ENCODE measurements around the gene FBF1.

FBF1 gene

DNA sequence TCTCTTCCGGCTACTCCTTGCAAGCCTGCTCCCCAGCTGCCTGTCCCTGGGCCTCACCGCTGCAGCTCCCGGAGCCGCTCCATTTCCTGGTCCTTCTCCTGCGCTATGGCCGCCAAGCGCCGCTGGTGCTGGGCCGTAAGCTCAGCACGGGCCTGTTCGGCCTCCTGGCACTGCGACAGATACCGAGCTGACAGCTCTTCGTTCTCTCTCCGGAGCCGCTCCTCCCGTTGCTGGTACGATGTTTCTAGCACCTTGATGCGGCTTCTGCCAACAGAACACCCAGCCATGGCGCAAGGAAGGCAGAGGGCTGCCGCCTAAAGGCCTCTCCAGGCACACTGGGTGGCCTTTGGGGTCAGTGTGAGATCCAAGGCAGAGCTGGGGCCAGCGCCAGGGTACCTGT, 21.2 kb downstream of the FBF1 start:
- H3K9ac ChIP-seq (ENCODE audit: low read length), result no peak overlapping the region

DNA sequence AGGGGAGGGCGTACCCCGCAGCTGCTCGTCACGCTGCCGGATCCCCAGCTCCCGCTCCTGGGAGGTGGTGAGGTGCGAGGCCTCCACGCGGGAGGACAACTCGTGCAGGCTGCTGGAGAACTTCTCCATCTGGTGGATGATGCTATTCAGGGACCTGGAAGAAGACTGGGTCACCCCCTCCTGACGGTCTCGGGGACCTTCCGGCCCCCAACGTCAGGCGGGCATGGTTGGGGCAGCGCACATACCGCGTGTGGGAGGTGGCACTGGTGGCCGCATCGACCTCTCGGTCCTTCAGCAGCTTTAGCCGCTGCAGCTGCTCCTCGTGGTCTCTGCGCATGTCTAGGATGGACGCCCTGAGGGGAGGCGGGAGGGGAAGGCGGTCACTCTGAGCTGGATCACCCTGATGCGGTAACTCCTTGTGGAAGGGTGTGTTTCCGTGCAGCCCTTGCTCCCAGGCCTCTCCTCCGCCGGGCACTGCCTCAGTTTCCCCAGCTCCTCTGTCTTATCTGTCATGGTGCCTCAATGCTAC, 22.9 kb downstream of the FBF1 start:
- Histone ChIP-seq H3K4me1 (ENCODE audit: low read length) (no peaks in the 10 kb centered on the region), H3K9me3 (ENCODE audit: insufficient read depth, low read length) (no peaks in the 10 kb centered on the region), H4K20me1 (ENCODE audit: insufficient read depth, low read length) (no peaks in the 10 kb centered on the region), H3K9ac (ENCODE audit: low read length) (no peak overlapping the region), H3K36me3 (replicated peaks; ENCODE audit: low read depth, low read length) (no peaks in the 10 kb centered on the region), H3K27ac (ENCODE audit: low read length) (no peak overlapping the region), H3K4me3 (ENCODE audit: low read length) (no peak overlapping the region), H2AFZ (ENCODE audit: low read depth, low read length) (no peak overlapping the region), H3K27me3 (ENCODE audit: low read depth, low read length) (no peaks in the 10 kb centered on the region), H3K4me2 (ENCODE audit: low read length) (no peak overlapping the region), H3K79me2 (ENCODE audit: low read length) (no peaks in the 10 kb centered on the region)
- TF ChIP-seq, protein P1, sequence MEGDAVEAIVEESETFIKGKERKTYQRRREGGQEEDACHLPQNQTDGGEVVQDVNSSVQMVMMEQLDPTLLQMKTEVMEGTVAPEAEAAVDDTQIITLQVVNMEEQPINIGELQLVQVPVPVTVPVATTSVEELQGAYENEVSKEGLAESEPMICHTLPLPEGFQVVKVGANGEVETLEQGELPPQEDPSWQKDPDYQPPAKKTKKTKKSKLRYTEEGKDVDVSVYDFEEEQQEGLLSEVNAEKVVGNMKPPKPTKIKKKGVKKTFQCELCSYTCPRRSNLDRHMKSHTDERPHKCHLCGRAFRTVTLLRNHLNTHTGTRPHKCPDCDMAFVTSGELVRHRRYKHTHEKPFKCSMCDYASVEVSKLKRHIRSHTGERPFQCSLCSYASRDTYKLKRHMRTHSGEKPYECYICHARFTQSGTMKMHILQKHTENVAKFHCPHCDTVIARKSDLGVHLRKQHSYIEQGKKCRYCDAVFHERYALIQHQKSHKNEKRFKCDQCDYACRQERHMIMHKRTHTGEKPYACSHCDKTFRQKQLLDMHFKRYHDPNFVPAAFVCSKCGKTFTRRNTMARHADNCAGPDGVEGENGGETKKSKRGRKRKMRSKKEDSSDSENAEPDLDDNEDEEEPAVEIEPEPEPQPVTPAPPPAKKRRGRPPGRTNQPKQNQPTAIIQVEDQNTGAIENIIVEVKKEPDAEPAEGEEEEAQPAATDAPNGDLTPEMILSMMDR (IDR thresholded peaks at IDR 0.05; ENCODE audit: low read depth, low read length), result no peak
- TF ChIP-seq EZH2phosphoT487 (IDR thresholded peaks at IDR 0.05; ENCODE audit: low read depth), result no peak

More for the DNA sequence above, 21.2 kb downstream of the FBF1 start:
- H2AFZ ChIP-seq (ENCODE audit: low read depth, low read length), result no peak overlapping the region
- no peaks in the 10 kb centered on the region for H3K27me3 ChIP-seq (ENCODE audit: low read depth, low read length)
- no peaks in the 10 kb centered on the region for H3K9me3 ChIP-seq (ENCODE audit: insufficient read depth, low read length)
- H3K4me1 ChIP-seq (ENCODE audit: low read length), result no peaks in the 10 kb centered on the region
- no peak overlapping the region for H3K4me2 ChIP-seq (ENCODE audit: low read length)
- TF ChIP-seq, protein P1 (IDR thresholded peaks at IDR 0.05; ENCODE audit: low read depth, low read length), result no peak
- no peak for TF ChIP-seq EZH2phosphoT487 (IDR thresholded peaks at IDR 0.05; ENCODE audit: low read depth)
- no peak overlapping the region for H3K27ac ChIP-seq (ENCODE audit: low read length)
- H3K36me3 ChIP-seq (replicated peaks; ENCODE audit: low read depth, low read length), result no peaks in the 10 kb centered on the region
- H3K79me2 ChIP-seq (ENCODE audit: low read length), result no peaks in the 10 kb centered on the region
- H3K4me3 ChIP-seq (ENCODE audit: low read length), result no peak overlapping the region
- no peaks in the 10 kb centered on the region for H4K20me1 ChIP-seq (ENCODE audit: insufficient read depth, low read length)

DNA sequence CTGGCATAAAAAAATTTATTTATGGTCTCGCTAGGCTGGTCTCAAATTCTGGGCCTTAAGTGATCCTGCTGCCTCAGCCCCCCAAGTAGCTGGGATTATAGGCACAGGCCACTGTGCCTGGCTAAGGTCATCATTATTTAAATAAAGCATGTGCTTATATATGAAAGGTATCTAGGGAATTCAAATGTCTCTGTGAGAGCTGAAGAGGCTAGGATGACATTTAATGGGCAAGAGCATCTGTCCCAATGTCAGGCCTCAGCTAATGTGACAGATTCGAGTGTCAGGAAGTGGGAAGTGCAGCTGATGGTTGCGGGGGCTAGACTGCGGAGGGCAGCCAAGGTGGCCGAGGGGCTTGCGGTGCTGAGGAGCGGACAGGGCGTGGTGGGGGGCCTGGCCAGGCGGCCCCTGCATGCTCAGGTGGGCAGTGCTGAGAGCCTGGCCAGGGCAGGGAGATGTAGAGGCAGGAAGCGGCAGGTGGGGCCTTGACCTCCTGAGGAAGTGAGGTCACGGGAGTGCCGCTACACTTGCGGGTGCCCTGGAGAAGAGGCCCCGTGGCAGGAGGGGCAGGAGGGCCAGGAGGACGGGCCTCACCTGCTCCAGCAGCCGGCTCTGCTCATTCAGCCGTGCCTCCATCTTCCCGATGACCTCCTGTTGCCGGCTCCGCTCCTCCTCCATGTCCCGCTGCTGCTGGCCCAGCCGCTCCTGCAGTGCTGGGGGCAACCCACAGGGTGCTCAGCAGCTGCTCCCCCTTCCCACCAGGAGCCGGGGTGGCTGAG, 23.5 kb downstream of the FBF1 start:
- no peak for TF ChIP-seq EZH2phosphoT487 (IDR thresholded peaks at IDR 0.05; ENCODE audit: low read depth)
- TF ChIP-seq, protein P1 (IDR thresholded peaks at IDR 0.05; ENCODE audit: low read depth, low read length), result no peak
- Histone ChIP-seq H3K9me3 (ENCODE audit: insufficient read depth, low read length) (no peaks in the 10 kb centered on the region), H3K27me3 (ENCODE audit: low read depth, low read length) (no peaks in the 10 kb centered on the region), H2AFZ (ENCODE audit: low read depth, low read length) (no peak overlapping the region), H3K27ac (ENCODE audit: low read length) (no peak overlapping the region), H3K36me3 (replicated peaks; ENCODE audit: low read depth, low read length) (no peaks in the 10 kb centered on the region), H3K4me1 (ENCODE audit: low read length) (no peaks in the 10 kb centered on the region), H3K79me2 (ENCODE audit: low read length) (no peaks in the 10 kb centered on the region), H3K4me2 (ENCODE audit: low read length) (no peak overlapping the region), H4K20me1 (ENCODE audit: insufficient read depth, low read length) (no peaks in the 10 kb centered on the region), H3K4me3 (ENCODE audit: low read length) (no peak overlapping the region), H3K9ac (ENCODE audit: low read length) (no peak overlapping the region)

DNA sequence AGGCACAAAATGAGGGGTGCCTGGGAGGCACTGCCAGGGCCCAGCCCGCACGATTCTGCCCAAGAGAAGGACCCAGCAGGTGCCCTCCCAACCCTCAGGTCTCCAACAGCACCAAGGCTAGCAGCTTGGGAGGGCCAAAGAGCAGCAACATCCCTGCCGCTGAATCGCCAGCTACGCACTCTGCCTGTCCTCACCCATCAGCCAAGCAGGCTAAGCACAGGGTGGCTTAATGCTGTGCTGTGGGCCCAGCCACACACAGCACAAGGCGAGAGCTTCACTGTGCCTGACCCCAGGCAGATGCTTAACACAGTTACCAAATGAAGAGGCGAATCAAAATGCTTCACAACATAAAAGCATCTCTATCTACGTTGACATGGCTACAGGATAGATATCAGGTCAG, 25.6 kb downstream of the FBF1 start:
- Histone ChIP-seq H3K4me3 (ENCODE audit: low read length) (no peak overlapping the region), H3K9me3 (ENCODE audit: insufficient read depth, low read length) (no peaks in the 10 kb centered on the region), H3K4me1 (ENCODE audit: low read length) (no peaks in the 10 kb centered on the region), H3K27ac (ENCODE audit: low read length) (no peak overlapping the region), H2AFZ (ENCODE audit: low read depth, low read length) (no peak overlapping the region), H4K20me1 (ENCODE audit: insufficient read depth, low read length) (no peaks in the 10 kb centered on the region), H3K79me2 (ENCODE audit: low read length) (no peaks in the 10 kb centered on the region), H3K36me3 (replicated peaks; ENCODE audit: low read depth, low read length) (no peaks in the 10 kb centered on the region), H3K9ac (ENCODE audit: low read length) (no peak overlapping the region), H3K27me3 (ENCODE audit: low read depth, low read length) (no peaks in the 10 kb centered on the region), H3K4me2 (ENCODE audit: low read length) (no peak overlapping the region)
- TF ChIP-seq EZH2phosphoT487 (IDR thresholded peaks at IDR 0.05; ENCODE audit: low read depth), result no peak
- TF ChIP-seq, protein P1 (IDR thresholded peaks at IDR 0.05; ENCODE audit: low read depth, low read length), result no peak

Measured in OCI-LY3 (cell line).